Stimulated activated CD4-positive, alpha-beta T cell treated with anti-CD3 and anti-CD28 coated beads, Interleukin-1b, Interleukin-23, amount 100 ng/mL, for 48 hours (primary cell): ENCODE data around the gene CLMN.
"Not testable (repeated sequence)": the region's sequence is repeated elsewhere in the genome, so short reads cannot be mapped to it uniquely, and the experiment has no call there.

ENCODE experiments used
- DNase-seq: peaks from one replicate; pipeline ENCODE4 v3.0.0-alpha.2; 2020

The CLMN gene

DNA sequence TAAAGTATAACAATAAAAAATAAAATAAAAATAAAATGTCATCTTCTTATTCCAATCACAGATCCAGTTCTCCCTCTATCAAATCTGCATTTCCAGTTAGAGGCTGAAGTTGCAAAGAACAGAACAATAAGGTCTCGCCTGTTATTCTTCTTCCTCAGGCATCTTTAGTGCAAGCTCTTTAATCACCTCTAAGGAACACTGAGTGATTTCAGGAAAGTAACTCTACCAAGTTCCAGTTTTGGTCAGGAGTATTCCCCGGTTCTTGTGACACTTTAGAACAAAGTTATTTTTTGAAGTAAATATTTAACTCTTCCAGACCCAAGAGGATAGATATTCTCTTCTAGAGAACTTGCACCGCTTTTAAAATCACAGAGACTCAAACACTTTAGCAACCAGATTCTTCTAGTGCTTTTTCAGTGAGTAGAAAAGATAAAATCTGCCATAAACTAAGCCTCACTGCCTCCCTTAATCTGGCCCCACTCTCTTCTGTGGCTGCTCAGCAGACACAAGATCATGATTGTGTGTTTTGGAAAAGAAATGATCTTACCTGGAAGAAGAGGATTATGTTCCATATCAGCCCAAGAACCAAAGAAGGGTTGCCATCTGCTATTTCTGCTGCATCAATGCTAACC is 104.5 kb downstream of the CLMN start:
- no peak for DNase-seq

DNA sequence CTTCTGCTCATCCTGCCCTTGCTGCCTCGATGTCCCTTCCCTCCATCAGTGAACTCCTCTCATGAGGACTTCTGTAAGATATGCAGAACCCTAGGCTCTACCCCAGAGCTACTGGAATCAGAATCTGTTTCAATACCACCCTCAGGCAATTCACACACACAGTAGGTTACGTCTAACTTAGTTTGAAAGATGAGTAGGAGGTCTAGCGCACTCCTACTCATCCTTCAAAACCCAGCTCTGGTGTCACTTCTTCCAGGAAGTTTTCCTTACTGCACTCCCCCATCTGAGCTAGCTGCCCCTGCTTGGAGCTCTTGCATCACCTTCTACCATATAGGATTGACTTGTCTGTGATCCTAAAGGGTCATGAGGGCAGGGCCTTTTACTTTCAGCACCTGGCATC is 105.9 kb downstream of the CLMN start:
- DNase-seq, result no peak

DNA sequence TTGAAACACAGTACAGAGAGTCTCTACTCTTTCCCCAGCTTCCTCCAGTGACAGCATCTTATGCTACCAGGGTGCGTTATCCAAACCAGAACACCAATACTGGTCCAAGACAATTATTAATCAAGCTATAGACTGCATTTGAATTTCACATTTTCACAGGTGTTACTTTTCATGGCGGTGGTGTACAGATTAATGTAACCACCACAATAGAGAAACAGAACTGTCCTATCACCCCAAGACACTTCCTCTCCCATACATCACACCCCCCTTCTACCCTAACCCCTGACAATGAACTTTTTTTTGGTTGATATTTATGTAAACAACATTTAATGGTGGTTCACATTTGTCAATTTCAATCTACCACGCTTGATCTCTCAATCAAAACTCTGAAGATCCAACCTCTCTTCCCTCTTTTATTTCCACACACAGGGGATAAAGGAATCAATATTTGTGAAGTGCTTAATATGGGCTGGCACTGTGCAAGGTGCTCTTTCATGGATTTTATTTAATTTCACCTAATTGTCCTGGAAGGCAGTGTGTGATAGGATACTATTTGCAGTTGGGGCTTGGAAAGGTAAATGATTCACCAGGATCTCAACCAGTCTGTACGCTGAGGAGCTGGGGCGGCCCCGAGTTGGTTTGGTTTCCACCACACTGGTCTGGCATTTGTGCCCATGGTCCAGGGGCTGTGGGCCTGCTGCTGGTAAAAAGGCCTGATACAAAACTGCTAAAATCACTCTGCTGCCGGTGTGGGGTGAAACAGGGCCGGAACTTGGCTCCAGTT is 107.8 kb downstream of the CLMN start:
- no peak for DNase-seq

DNA sequence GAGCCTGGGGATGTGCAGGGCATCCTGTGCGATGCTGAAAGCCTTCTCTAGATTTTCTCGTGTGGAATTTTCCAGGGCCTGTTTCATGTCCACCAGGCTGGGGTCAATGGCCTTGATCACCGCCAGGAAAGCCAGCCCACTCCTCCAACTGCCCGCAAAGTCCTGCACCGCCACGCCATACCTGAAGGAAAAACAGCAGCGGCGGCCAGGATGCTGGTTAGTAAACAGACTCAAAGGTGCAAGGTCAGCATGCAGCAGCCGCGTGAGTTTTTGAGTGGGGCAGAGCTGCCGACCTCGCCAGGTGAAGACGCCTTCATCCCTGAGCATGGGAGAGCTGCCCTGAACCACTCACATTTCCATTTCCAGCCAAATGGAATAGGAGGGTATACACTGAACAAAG is 109.0 kb downstream of the CLMN start:
- no peak for DNase-seq

DNA sequence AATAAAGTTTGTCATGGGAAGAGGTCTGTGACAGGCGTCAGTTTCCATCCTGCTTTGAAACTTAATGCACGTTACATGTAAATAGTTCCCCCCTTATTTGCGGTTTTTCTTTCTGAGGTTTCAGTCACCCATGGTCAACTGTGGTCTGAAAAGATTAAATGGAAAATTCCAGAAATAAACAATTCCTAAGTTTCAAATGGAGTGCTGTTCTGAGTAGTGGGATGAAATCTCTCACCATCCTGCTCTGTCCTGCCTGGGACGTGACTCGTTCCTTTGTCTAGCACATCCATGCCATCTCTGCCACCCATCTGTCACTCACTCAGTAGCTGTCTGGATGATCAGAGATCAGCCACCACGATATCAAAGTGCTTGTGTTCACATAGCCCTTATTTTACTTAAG is 111.1 kb downstream of the CLMN start:
- DNase-seq, result no peak

DNA sequence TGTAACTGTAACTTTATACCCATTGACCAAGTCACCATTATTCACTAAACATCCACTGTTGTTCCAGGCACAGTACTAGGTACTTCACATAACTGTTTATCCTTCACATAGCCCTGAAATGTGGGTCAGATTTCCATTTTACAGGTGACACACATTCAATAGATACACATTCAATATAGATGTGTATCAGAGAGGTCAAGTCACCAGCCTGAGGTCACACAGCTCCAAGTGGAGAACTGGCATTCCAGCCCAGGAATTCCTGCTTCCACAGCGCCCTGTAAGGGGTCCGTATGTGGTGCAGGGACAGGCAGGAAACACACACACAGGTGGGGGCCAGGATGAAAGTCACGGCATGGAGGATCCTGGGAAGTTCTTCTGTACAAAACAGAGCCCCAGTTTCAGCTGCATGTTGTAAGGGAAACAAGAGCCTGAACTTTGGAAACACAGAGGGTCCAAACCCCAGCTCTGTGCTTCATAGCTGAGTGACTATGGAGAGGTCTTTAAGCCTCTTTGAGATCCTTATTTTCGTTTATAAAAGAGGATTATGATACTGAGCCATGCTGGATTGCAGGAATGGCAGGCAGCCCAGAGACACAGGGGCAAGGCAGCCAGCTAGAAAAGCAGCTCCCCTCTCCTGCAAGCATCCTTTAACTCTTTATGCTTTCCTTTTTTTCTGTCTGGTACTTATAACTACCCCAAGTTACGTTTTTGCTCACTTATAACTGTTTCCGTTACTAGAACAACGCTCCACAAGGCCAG is 112.1 kb downstream of the CLMN start:
- DNase-seq, result no peak

DNA sequence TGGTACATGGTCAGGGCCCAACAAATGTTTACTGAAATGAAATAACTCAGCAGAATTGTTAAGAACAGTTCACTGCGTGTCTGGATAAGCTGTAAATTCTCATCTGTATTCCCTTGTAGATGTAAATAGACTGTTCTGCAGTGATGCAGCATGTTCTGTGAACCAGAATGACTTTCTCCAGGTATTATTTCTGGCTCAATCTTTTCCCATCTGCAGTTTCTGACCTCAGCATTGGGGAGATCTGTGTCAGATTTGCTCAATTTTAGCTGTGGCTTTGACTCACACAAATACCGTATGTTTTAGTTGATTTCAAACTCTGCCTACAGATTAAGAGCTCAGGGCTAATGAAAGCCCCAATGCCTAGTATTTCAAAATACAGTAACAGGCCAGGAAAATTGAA is 113.2 kb downstream of the CLMN start:
- no peak for DNase-seq

DNA sequence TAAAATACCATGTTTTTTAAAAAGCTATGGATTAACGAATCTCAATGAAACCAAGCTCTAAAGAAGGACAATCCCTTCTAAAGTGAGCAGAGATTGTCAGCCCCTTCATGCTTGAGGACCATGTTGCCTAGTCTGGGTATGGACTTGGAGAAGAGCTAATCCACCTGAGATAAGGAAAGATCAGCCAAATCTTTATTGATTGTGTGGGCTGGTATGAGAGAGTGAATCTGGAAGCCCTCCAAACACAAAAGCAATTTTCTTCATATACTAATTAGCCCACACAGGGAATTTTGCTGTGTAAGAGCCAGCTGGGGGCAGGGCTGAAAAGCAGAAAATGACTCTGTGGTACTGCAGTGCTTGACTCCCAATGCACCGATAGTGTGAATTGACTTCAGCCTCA is 115.0 kb downstream of the CLMN start:
- no peak for DNase-seq

DNA sequence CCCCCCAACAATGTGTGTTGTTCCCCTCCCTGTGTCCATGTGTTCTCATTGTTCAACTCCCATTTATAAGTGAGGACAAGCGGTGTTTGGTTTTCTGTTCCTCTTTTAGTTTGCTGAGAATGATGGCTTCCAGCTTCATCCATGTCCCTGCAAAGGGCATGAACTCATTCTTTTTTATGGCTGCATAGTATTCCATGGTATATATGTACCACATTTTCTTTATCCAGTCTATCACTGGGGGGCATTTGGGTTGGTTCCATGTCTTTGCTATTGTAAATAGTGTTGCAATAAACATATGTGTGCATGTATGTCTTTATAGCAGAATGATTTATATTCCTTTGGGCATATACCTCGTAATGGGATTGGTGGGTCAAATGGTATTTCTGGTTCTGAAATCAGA is 118.0 kb downstream of the CLMN start:
- DNase-seq, result not testable (repeated sequence)

DNA sequence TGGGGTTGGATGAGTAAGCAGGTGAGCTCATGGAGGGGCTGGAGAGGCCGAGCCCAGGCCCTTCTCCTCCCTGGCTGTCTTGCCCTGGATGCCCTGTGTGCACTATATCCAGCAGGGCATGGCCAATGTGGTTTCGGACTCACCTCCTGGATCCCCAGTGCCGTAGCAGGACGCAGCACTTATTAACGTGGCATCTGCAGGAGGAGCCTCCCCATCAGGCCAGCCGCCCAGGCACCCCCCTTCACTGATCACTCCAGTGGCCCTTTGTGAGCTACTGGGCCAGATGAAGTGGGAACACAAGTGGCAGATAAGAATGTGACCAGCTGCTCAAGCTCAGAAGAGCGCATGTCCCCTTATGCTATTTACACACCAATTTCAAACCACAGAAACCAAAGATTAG is 119.3 kb downstream of the CLMN start:
- no peak for DNase-seq

DNA sequence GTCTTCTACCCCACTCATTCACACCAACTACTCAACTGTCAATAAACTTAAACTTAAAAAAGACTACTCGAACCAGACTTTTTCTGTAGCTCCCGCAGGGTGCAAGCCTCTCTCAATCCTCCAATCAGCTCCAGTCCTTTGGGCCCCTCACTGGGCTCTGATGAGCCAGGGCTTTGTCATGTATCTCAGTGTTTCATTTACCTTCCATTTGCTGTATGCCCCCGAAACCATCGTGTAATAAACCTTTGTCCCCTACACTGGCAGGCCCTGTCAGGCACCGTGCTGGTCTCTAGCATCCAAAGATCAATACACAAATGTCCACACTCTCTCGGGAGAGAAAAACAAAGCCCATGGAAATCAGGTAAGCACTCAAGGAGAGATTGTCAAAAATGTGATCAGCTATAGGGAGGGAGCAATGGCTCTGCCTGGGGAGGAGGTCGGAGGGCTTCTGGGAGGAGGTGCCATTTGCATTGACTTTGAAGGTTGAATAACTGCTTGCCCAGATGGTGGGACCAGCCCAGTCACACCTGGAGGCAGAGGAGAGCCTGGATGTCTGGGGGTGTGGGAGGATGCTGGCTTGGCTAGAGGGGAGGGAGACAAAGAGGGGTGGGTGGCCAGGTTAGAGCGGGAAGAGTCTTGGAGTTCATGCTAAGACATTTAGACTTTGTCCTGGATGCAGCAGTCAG is 120.3 kb downstream of the CLMN start:
- DNase-seq, result no peak

DNA sequence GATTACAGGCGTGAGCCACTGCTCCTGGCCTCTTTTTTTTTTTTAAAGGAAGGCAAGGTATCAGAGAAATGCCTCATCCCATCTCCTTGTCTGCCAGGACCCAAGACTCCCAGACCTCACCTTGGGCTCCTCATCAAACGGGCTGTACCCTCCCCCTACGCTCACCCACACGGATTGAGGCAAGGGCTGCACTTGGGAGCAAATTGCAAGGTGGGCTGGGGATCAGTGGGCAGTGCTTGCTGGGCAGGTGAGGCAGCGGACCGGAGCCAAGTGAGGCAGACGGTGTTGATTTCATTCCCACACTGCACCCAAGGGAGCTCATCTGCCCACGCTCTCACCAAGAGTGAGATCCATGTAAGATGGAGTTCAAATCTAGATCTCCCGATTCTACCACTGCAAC is 121.4 kb downstream of the CLMN start:
- DNase-seq, result no peak

DNA sequence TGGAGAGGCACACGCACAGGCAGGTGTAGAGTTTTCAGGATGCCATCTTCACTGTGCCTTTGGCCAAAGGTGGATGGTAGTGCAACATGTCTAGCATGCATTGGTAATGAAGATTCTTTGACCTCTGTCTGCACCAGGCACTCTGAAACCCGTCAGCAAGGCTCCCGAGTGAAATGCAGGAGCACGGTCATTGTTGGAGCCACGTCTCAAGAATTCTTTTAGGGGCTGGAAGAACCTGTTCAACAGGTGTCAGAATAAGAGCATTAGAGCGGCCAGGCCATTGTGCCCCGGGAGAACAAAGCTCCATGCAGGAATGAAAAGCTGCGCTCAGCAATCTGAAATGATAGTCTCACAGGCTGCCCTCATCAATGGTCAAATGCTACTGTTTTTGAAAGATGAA is 122.2 kb downstream of the CLMN start:
- DNase-seq, result no peak

DNA sequence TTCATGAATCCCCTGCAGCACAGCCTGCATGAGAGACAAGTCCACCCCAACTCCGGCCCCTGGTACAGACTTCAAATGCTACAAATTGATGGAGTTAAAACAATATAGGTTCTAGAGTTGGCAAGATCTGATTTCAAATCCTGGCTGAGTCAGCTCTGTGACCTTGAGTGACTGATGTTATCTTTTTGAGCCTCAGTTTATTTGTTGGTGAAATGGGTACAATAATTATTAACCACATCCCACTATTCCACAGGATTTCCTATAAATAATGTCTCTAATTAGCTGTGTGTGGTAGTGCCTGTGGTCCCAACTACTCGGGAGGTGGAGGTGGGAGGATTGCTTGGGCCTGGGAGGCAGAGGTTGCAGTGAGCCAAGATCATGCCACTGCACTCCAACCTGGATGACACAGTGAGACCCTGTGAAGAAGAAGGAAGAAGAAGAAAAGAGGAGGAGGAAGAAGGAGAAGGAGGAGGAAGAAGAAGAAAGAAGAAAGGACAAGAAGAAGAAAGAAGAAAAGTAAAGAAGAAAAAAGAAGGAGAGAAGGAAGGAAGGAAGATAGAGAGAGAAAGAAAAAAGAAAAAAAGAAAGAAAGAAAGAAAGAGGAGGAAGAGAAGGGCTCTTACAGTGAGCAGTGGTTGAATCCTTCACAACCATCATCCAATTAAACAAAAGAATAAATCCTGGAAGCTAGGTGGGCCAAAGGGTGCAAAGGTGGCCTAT is 122.7 kb downstream of the CLMN start:
- no peak for DNase-seq

DNA sequence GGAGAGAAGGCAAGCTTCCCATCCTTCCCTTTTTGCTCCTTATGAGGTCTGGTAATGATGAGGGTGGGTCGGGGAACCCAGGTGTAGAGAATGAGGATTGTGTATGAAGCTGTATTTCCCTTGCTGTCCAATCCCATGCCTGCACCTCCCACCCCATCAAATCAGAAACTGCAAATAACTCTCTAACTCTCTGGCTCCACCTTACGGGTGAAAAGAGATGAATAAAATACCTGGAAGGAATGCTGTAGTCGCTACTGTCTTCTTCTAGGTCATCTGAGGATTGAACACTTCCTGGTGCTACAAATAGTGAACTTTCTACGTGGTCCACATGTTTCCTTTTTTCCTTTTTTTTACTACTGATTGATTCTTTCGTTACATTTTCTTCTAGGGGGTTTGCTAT is 123.4 kb downstream of the CLMN start:
- DNase-seq, result no peak

DNA sequence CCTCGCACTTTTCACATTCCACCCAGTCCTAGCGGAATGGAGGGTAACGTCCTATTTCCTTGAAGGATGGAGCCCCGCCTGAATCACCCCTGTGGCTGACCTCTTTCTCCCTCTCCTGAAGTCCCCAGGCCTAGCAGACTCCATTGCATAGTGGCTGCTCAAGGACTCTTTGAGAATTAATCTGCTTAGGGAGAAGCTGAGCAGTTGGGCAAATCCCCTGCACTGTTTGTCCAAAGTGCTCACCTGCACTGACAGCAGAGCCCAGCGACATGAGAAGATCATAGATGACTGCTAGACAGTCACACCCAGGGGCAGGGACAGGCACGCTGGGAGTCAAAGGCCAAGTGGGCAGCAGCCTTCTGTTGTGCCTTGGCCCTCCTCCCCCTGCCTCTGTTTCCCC is 124.7 kb downstream of the CLMN start:
- DNase-seq, result no peak

DNA sequence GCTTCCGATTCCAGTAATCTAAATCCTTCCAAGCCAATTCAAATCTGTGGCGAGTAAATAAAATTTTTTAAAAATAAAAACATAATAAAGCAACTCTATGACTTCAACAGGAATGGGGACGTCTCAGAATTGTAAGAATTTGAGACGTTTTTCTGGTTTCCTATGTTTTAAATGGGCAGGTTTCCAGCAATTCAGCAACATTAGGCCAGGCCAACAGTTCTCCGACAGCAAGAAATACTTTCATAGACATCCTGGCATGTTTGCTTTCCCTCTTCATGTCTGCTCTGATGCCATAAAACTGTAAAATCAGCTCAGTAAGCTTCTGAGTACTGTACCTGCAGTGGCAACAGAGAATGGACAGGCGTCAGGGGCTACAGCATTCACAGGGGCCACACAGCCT is 126.6 kb downstream of the CLMN start:
- no peak for DNase-seq

DNA sequence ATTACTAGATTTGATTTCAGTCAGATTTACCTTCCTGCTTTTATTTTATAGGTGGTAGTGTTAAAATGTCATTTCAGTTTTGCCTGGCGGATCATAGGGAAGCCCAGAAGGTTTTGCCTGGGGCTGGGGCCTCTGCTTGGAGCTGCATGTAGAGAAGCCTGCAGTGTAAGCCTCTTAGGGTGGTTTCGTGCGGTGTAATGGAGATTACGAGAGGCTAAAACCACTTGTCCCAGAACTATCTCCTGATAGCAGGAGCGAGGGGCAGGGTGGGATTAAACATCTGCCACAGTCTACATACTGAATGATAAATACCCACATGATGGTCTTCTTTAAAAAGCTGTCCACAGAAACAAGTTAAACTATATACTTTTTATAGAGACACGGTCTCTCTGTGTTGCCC is 127.4 kb downstream of the CLMN start:
- DNase-seq, result no peak

DNA sequence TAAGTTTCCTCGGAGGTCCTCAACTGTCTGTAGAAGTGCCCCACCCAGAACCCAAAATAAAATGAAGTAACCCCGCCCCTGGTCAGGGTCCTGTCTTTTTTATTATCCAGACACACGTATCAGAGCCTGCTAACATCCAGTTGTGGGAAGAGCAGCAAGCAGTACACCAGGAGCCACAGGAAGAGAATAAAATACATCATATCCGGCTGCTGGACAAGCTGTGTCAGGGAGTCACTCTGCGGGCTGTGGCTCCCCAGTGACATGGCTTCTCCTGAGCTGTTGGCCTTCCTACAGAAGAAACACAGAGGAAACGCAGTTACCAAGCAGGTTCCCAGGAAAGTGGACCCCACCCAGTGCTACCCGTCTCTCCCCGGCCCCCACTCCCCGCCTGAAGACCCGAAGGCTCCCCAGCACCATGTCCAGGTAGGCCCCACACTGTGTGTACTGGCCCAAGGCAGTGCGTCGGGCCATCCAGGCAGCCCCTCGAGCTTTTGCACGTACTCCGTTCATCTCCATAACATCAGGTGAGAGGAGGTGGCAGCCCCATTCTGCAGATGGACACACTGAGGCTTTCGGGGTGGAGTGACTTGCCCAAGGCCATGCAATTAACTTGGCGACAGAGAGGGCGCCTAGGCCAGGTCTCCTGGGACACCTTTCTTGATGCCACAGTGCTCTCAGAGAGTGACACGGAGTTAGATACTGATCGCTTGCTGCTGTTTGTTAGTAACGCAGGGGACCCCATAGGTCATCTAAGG is 128.1 kb downstream of the CLMN start:
- no peak for DNase-seq

DNA sequence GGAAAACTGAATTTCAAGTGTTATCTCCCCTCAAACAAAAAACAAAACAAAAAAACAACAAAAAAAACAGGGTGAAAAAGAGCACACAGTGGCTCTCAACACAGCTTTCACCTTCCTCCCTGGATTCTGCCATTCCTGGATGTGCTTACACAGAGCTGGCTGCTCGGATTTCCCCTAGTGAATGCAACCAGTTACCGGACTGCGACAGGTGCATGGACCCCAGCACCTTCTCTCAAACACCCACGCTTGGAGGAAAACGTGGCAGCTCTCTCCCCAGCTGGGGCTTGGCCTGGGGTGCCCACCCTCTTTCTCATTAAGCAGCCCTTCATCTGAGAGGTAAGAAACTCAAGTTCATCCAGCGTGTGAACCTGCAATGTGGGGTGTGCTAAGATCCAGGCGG is 128.9 kb downstream of the CLMN start:
- no peak for DNase-seq

DNA sequence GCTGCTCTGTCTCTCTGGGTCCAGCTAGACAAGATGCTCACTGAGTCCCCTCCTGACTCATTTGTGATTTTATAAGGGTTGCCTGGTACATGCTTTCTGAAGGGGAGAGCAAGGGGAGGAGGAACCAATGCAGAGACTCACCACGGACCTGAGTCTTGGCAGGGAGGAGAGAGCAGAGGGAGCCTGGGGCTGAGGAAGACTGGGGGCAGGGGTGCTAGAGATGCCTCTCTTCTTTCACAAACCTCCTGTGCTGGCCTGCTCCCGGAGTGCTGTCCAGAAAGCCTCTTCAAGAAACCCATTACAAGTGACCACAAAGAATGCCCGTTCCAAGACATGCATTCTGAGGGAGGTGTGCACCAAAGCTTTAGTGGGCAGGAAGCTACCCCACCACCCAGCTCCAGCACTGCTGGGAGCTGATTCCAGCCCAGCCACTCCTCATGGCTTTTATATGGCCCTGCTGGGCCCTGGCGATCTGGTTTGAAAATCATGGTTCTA is 129.3 kb downstream of the CLMN start:
- DNase-seq, result no peak
